Esophagus muscularis mucosa (tissue), 4 donors: ENCODE results near the gene JMJD1C. TPM values are rescaled to one million over a fixed set of nuclear protein-coding genes. Genes with fewer than 3 reads are reported as not detected.
"Not testable (repeated sequence)": the region's sequence is repeated elsewhere in the genome, so short reads cannot be mapped to it uniquely, and the experiment has no call there.

Experiments used
- DNase-seq: peaks from one replicate; pipeline ENCODE4 v3.0.0-alpha.2; 2017; ENCODE audit errors: extremely low spot score
- H3K27ac ChIP-seq, 4 donors: fragments of 200-600 bp; sonication (generic); replicated peaks in 1 of 4; 1 replicate in 3 of 4; 2 replicates in 1 of 4; pipeline ENCODE4 v1.5.1; 2016 to 2019; ENCODE audit warnings: mild to moderate bottlenecking in 1 of 4
- H3K27me3 ChIP-seq, 4 donors: fragments of 200-600 bp; sonication (generic); one replicate each; pipeline versions ENCODE4 v1.5.1 to v1.6.0; 2016 to 2019
- H3K36me3 ChIP-seq, 4 donors: fragments of 200-600 bp; sonication (generic); one replicate each; pipeline ENCODE4 v1.5.1; 2016 to 2019
- H3K4me1 ChIP-seq, 4 donors: fragments of 200-600 bp; sonication (generic); one replicate each; pipeline ENCODE4 v1.5.1; 2016 to 2019
- H3K4me3 ChIP-seq, 4 donors: fragments of 200-600 bp; sonication (generic); 1 replicate in 2 of 4; 2 replicates in 2 of 4; pipeline ENCODE4 v1.5.1; 2016 to 2019; ENCODE audit warnings: mild to moderate bottlenecking in 4 of 4, moderate library complexity in 1 of 4
- H3K9me3 ChIP-seq, 4 donors: fragments of 200-600 bp; sonication (generic); 1 replicate in 3 of 4; 2 replicates in 1 of 4; pipeline ENCODE4 v1.5.1; 2016 to 2019
- EP300 ChIP-seq: sonication (generic); formaldehyde crosslinking; IDR thresholded peaks from one replicate; pipeline ENCODE4 v1.6.1; 2017; ENCODE audit warnings: antibody characterized with exemption
- POLR2A ChIP-seq: fragments of 450-650 bp; IDR thresholded peaks from one replicate; pipeline ENCODE4 v1.6.1; 2017; ENCODE audit warnings: antibody characterized with exemption, moderate library complexity, mild to moderate bottlenecking, low read depth
- POLR2AphosphoS5 ChIP-seq, 2 donors: sonication (generic); formaldehyde crosslinking; IDR thresholded peaks; one replicate each; pipeline ENCODE4 v1.6.1; 2017; ENCODE audit warnings: antibody characterized with exemption in 2 of 2
- WGBS: methylation state at CpG from one replicate; pipeline ENCODE4 v1.1.5; 2018; 5-methylcytosine and 5-hydroxymethylcytosine counted together
- intact Hi-C: fragments of 100-400 bp; cut with DNase I; formaldehyde crosslinking; loops from one replicate; pipeline ENCODE4 v1.15.1; 2023
- total RNA-seq, 4 donors: library from RNA; depleted of rRNA; stranded (reverse); fragments of >200 nt; gene quantifications; one replicate each; pipeline versions ENCODE4 v1.1.0 to v1.2.1, GENCODE V29; 2016
- TF ChIP-seq, protein P1 (sequence below), 3 experiments: fragments of 200-600 bp in 2 of 3; fragments of 450-650 bp in 1 of 3; sonication (generic) in 2 of 3; IDR thresholded peaks; one replicate each; pipeline ENCODE4 v1.5.1; 2017 to 2019; ENCODE audit warnings: antibody characterized with exemption in 3 of 3, mild to moderate bottlenecking in 2 of 3, moderate library complexity in 1 of 3

The JMJD1C gene
- total RNA-seq, 4 donors from 2014 or later, result 60.3 to 89.7 (median 79.8) TPM

- intact Hi-C loops, result no loop called here
- Histone ChIP-seq H3K27ac (no peak overlapping the region), H3K4me1 (peaks cover 13 to 27% (median 24%) of the 10 kb centered on the region in 4 donors)
These were observed 27.2 kb upstream of the JMJD1C start for GRCh38 chr10:63493004-63493403.

DNA sequence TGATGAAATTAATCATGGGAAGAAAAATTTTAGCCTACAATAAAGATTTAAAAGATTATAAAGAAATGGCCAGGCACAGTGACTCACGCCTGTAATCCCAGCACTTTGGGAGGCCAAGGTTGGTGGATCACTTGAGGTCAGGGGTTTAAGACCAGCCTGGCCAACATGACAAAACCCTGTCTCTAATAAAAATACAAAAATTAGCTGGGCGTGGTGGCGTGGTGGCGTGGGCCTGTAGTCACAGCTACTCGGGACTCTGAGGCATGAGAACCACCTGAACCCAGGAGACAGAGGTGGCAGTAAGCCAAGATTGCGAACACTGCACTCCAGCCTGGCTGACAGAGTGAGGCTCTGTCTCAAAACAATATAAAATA is 26.5 kb upstream of the JMJD1C start:
- 74% methylated on average over 6 of the region's 6 CpGs for WGBS
- H3K4me3 ChIP-seq, H3K36me3 ChIP-seq, DNase-seq, intact Hi-C loops, H3K27me3 ChIP-seq, H3K9me3 ChIP-seq: not testable (repeated sequence)
- Histone ChIP-seq H3K27ac (peak overlapping the region; percentile 30 to 56 (median 38)), H3K4me1 (peaks cover 13 to 26% (median 23%) of the 10 kb centered on the region in 4 donors)

More at GRCh38 chr10:63493004-63493403, 27.2 kb upstream of the JMJD1C start:
- Histone ChIP-seq H3K9me3 (no peaks in the 10 kb centered on the region), H3K27me3 (no peaks in the 10 kb centered on the region), H3K4me3 (no peak overlapping the region), H3K36me3 (no peaks in the 10 kb centered on the region)
- no peak for TF ChIP-seq POLR2AphosphoS5 (IDR thresholded peaks at IDR 0.05)
- no peak for TF ChIP-seq EP300
- no peak for TF ChIP-seq POLR2A
- TF ChIP-seq, protein P1, sequence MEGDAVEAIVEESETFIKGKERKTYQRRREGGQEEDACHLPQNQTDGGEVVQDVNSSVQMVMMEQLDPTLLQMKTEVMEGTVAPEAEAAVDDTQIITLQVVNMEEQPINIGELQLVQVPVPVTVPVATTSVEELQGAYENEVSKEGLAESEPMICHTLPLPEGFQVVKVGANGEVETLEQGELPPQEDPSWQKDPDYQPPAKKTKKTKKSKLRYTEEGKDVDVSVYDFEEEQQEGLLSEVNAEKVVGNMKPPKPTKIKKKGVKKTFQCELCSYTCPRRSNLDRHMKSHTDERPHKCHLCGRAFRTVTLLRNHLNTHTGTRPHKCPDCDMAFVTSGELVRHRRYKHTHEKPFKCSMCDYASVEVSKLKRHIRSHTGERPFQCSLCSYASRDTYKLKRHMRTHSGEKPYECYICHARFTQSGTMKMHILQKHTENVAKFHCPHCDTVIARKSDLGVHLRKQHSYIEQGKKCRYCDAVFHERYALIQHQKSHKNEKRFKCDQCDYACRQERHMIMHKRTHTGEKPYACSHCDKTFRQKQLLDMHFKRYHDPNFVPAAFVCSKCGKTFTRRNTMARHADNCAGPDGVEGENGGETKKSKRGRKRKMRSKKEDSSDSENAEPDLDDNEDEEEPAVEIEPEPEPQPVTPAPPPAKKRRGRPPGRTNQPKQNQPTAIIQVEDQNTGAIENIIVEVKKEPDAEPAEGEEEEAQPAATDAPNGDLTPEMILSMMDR (IDR thresholded peaks at IDR 0.05), result no peak
- no peak for DNase-seq
- WGBS, result 87% methylated on average over 4 of the region's 4 CpGs

DNA sequence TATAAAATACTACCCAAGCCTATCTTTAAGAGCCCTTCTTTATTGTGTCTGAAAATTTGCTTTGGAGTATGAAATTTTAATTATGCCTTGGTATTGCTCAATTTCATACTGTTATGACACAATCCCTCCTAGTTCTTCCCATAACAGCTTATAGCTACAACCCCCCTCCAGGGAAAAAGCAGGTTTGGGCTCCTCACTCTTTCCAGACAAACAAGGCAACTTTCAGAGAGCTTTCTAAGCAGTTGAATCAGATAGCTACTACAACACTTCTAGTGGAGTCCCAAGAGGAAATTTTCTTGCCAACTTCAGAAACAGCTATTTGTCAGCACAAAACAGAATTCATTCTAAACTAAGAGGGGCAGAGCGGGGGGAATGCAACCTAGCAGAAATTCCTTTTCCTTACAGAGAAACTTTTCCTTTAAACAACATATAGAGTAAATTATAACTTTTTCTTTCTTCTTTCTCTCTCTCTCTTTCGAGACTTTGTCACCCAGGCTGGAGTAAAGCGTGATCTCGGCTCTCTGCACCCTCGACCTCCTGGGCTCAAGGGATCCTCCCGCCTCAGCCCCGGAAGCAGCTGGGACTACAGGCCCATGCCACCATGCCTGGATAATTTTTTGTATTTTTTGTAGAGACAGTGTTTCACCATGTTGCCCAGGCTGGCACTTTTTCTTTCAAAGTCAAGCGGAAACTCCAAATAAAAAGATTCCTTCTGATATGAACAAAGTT is 26.0 kb upstream of the JMJD1C start:
- no peak for DNase-seq
- peak overlapping the region in 1 of 4 donors; percentile 1 for H3K4me3 ChIP-seq

DNA sequence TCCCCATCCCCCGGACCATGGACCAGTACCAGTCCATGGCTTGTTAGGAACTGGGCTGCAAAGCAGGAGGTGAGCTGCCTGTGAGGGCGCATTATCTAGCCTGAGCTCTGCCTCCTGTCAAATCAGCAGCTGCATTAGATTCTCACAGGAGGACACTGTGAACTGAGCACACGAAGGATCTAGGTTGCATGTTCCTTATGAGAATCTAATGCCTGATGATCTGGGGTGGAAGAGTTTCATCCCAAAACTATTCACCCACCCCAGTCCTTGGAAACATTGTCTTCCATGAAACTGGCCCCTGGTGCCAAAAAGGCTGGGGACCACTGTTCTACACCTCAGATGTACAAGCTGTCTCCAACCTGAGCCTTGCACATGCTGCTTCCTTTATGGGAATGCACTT is 24.1 kb upstream of the JMJD1C start:
- no peak overlapping the region for H3K4me3 ChIP-seq
- intact Hi-C loops, result no loop called here
- no peaks in the 10 kb centered on the region for H3K36me3 ChIP-seq
- no peaks in the 10 kb centered on the region for H3K27me3 ChIP-seq
- no peak for TF ChIP-seq EP300
- TF ChIP-seq POLR2AphosphoS5 (IDR thresholded peaks at IDR 0.05), result no peak
- TF ChIP-seq, protein P1 (IDR thresholded peaks at IDR 0.05), result no peak
- 100% methylated on average over 1 of the region's 3 CpGs for WGBS
- H3K9me3 ChIP-seq, result no peaks in the 10 kb centered on the region
- H3K27ac ChIP-seq, result no peak overlapping the region
- H3K4me1 ChIP-seq, result peaks cover 24 to 44% (median 36%) of the 10 kb centered on the region in 4 donors
- DNase-seq, result no peak

More for the DNA sequence above, 26.0 kb upstream of the JMJD1C start:
- Histone ChIP-seq H3K4me1 (peaks cover 15 to 32% (median 29%) of the 10 kb centered on the region in 4 donors), H3K27me3 (no peaks in the 10 kb centered on the region), H3K9me3 (no peaks in the 10 kb centered on the region), H3K27ac (peak overlapping the region; percentile 30 to 56 (median 38)), H3K36me3 (no peaks in the 10 kb centered on the region)
- intact Hi-C loops, result no loop called here
- TF ChIP-seq POLR2A (no peak), POLR2AphosphoS5 (IDR thresholded peaks at IDR 0.05) (peak in 1 of 2 donors; percentile 39)
- WGBS, result 77% methylated on average over 8 of the region's 8 CpGs

GRCh38 chr10:63487990-63488389 is 22.2 kb upstream of the JMJD1C start:
- no peaks in the 10 kb centered on the region for H3K36me3 ChIP-seq
- no peak for DNase-seq
- H3K4me1 ChIP-seq, result peaks cover 28 to 44% (median 40%) of the 10 kb centered on the region in 4 donors
- whole genome bisulfite sequencing, result 89% methylated on average over 3 of the region's 3 CpGs
- no peak for TF ChIP-seq POLR2A
- TF ChIP-seq EP300, result no peak
- no peak for TF ChIP-seq POLR2AphosphoS5 (IDR thresholded peaks at IDR 0.05)
- TF ChIP-seq, protein P1 (IDR thresholded peaks at IDR 0.05), result no peak
- no peaks in the 10 kb centered on the region for H3K9me3 ChIP-seq
- intact Hi-C loops, result no loop called here
- no peak overlapping the region for H3K27ac ChIP-seq
- H3K4me3 ChIP-seq, result no peak overlapping the region
- H3K27me3 ChIP-seq, result no peaks in the 10 kb centered on the region
